B cell (primary cell): Measurements from ENCODE around the gene PPP1R14C. TPM values are rescaled to one million over a fixed set of nuclear protein-coding genes. Genes with fewer than 3 reads are reported as not detected.

ENCODE experiments used
- ATAC-seq: fragments of 200-7000 bp; cut with Tn5 transposase; one replicate; pipeline ENCODE4 v1.10.0; 2021; ENCODE audit warnings: low read depth, mild to moderate bottlenecking, moderate number of reproducible peaks, moderate library complexity
- CTCF ChIA-PET: fragments of 350-600 bp; sonication (Branson Sonifier 250); formaldehyde crosslinking; loops from one replicate; lab custom pipeline; 2021; ENCODE audit warnings: antibody characterized with exemption, inconsistent platforms; lab: Charles Lee
- POLR2A ChIA-PET: fragments of 350-600 bp; sonication (Branson Sonifier 250); formaldehyde crosslinking; loops from one replicate; lab custom pipeline; 2021; ENCODE audit warnings: antibody characterized with exemption; lab: Charles Lee
- DNase-seq: peaks from one replicate; pipeline ENCODE4 v3.0.0; 2013
- H2AFZ ChIP-seq: 2 replicates; pipeline ENCODE4 v1.6.1; 2012; ENCODE audit warnings: mild to moderate bottlenecking, low read depth, low read length; ENCODE audit not compliant: insufficient read depth, poor library complexity, severe bottlenecking
- H3K27ac ChIP-seq, 2 donors: 1 replicate in 1 of 2; 2 replicates in 1 of 2; pipeline ENCODE4 v1.5.1; 2012 to 2013; ENCODE audit warnings: low read length in 2 of 2, mild to moderate bottlenecking in 2 of 2, moderate library complexity in 1 of 2
- H3K27me3 ChIP-seq, 4 experiments: fragments of 200-600 bp in 1 of 4; sonication (generic) in 1 of 4; replicated peaks in 1 of 4; 1 replicate in 2 of 4; 2 replicates in 2 of 4; pipeline versions ENCODE4 v1.6.1 to v1.7.0; 2013 to 2016; ENCODE audit warnings: low read length in 3 of 4, mild to moderate bottlenecking in 2 of 4, mixed read lengths in 1 of 4, moderate library complexity in 1 of 4; ENCODE audit not compliant: insufficient read depth in 4 of 4, control insufficient read depth in 3 of 4; ENCODE audit errors: control extremely low read depth in 1 of 4
- H3K36me3 ChIP-seq, 2 experiments: replicated peaks in 1 of 2; 1 replicate in 1 of 2; 2 replicates in 1 of 2; pipeline versions ENCODE4 v1.6.1 to v1.7.1; 2013; ENCODE audit warnings: low read length in 1 of 2; ENCODE audit not compliant: insufficient read depth in 2 of 2, control insufficient read depth in 1 of 2; ENCODE audit errors: control extremely low read depth in 1 of 2, extremely low read depth in 1 of 2
- H3K4me1 ChIP-seq, 2 donors: fragments of 200-600 bp in 1 of 2; sonication (generic) in 1 of 2; 1 replicate in 1 of 2; 2 replicates in 1 of 2; pipeline versions ENCODE4 v1.5.1 to v1.6.1; 2013 to 2017; ENCODE audit warnings: low read length in 2 of 2; ENCODE audit not compliant: control insufficient read depth in 2 of 2, insufficient read depth in 2 of 2
- H3K4me2 ChIP-seq: replicated peaks from 2 replicates; pipeline ENCODE3; 2012; ENCODE audit warnings: mild to moderate bottlenecking, low read depth, low read length; ENCODE audit not compliant: poor library complexity, severe bottlenecking
- H3K4me3 ChIP-seq, 5 experiments: fragments of 200-600 bp in 1 of 5; sonication (generic) in 1 of 5; 1 replicate in 3 of 5; 2 replicates in 2 of 5; pipeline versions ENCODE4 v1.5.1 to v1.7.0; 2011 to 2016; ENCODE audit warnings: low read length in 4 of 5, mild to moderate bottlenecking in 4 of 5, low read depth in 2 of 5, control low read depth in 1 of 5, moderate library complexity in 1 of 5; ENCODE audit not compliant: insufficient read depth in 1 of 5; ENCODE audit errors: control extremely low read depth in 1 of 5, extremely low read depth in 1 of 5
- H3K79me2 ChIP-seq: fragments of 200-600 bp; sonication (generic); one replicate; pipeline ENCODE4 v1.6.0; 2016; ENCODE audit warnings: low read length; ENCODE audit not compliant: control insufficient read depth, insufficient read depth
- H3K9ac ChIP-seq: fragments of 200-600 bp; sonication (generic); 2 replicates; pipeline ENCODE4 v1.6.1; 2017; ENCODE audit warnings: mild to moderate bottlenecking, low read length, moderate library complexity
- H3K9me3 ChIP-seq, 3 donors: one replicate each; pipeline versions ENCODE4 v1.6.1 to v1.7.1; 2013; ENCODE audit warnings: low read length in 2 of 3; ENCODE audit not compliant: control insufficient read depth in 2 of 3, insufficient read depth in 1 of 3; ENCODE audit errors: control extremely low read depth in 1 of 3
- H4K20me1 ChIP-seq: 2 replicates; pipeline ENCODE4 v1.6.0; 2012; ENCODE audit warnings: mild to moderate bottlenecking, low read length; ENCODE audit not compliant: insufficient read depth, control insufficient read depth, poor library complexity, severe bottlenecking
- H3K27ac Mint-ChIP-seq: one replicate; pipeline ENCODE4 v1.8.0; 2021; ENCODE audit warnings: mixed read lengths
- H3K27me3 Mint-ChIP-seq: one replicate; pipeline ENCODE4 v1.8.0; 2021; ENCODE audit warnings: mixed read lengths
- H3K4me1 Mint-ChIP-seq: one replicate; pipeline ENCODE4 v1.8.0; 2021; ENCODE audit warnings: mixed read lengths
- H3K4me3 Mint-ChIP-seq: one replicate; pipeline ENCODE4 v1.8.0; 2021; ENCODE audit warnings: mixed read lengths
- H3K9me3 Mint-ChIP-seq: one replicate; pipeline ENCODE4 v1.8.0; 2022; ENCODE audit warnings: mixed read lengths; ENCODE audit not compliant: insufficient read depth
- EZH2 ChIP-seq: IDR thresholded peaks from 2 replicates; pipeline ENCODE4 v1.6.1; 2012; ENCODE audit warnings: borderline replicate concordance, low read depth, mild to moderate bottlenecking, moderate library complexity, low read length; ENCODE audit not compliant: insufficient read depth, poor library complexity, severe bottlenecking
- WGBS: methylation state at CpG from one replicate; pipeline ENCODE4 v1.1.5; 2013; ENCODE audit warnings: missing lambda C conversion rate; ENCODE audit not compliant: insufficient coverage; 5-methylcytosine and 5-hydroxymethylcytosine counted together
- intact Hi-C: fragments of 100-400 bp; cut with micrococcal nuclease; formaldehyde crosslinking; loops from one replicate; pipeline ENCODE4 v1.10.0; 2022
- polyA plus RNA-seq: library from polyadenylated mRNA; depleted of rRNA; stranded (reverse); fragments of >200 nt; gene quantifications from 2 replicates; pipeline ENCODE4 v1.2.3, GENCODE V29; 2012
- total RNA-seq, 2 donors: library from RNA; stranded (reverse); fragments of 120-200 nt in 1 of 2; gene quantifications; 1 replicate in 1 of 2; 2 replicates in 1 of 2; pipeline versions ENCODE4 v1.2.3 to v1.2.4, GENCODE V29; 2013 to 2022
- TF ChIP-seq, protein P1 (sequence below): fragments of 200-600 bp; IDR thresholded peaks from one replicate; pipeline ENCODE4 v1.8.0; 2022; ENCODE audit warnings: antibody characterized with exemption, mild to moderate bottlenecking

Gene PPP1R14C
- total and polyA plus RNA-seq, 2 donors (not counting 1 experiment from before 2014, with no cell fraction given) = not detected

DNA sequence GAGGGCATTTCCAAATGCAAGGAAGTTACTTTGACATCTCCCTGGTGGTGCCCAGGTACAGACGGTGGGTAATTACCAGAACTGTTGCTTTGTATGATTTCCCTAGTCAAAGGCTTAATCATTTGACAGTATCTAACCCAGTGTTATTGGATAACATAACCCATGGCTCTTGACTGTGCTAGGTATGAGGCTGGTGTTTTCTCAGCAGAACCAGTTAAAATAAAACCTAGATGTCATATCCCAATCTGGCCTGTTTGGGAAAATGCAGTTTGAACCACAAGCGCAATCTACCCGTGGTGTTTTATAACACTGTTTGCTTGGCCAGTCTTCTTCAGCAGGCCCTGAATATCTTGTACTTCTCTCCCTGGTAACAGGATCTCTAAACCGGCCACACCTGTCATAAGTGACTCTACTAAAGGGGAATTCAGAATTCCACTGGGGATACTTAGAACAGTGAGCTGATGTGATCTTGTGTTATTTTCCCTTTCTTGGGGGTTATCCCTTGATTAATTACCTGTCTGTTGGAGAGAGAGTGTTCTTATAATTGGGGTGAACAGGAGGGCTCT is 32.8 kb downstream of the PPP1R14C start:
- CTCF ChIA-PET = no interaction called here
- H3K9me3 Mint-ChIP-seq = no peaks in the 10 kb centered on the region

DNA sequence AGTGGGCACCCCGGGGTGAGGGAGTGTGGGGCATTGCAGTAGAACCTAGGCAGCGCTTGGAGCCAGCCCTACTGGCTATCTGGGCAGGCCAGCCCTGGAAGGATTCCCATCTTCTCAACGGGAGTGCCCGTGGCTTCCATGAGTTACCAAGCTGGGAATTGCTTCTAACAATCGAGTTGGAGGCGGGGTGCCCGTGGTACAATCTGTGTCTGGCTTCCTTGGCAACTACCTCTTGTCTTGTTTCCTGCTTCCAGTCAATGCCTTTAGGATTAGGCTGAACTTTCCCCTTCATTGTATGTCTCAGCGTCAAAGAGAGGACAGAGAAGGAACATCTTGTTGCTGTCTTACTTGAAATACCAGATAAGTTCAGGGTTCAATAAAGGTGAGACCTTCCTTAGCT is 33.3 kb downstream of the PPP1R14C start:
- H3K9me3 Mint-ChIP-seq = no peaks in the 10 kb centered on the region
- no peaks in the 10 kb centered on the region for H3K36me3 ChIP-seq
- no peak overlapping the region for H3K4me3 Mint-ChIP-seq
- intact Hi-C loops = no loop called here
- no peaks in the 10 kb centered on the region for H3K27me3 Mint-ChIP-seq
- no peak overlapping the region for H3K27ac Mint-ChIP-seq
- DNase-seq = no peak
- H3K4me3 ChIP-seq = no peak overlapping the region
- no peak for ATAC-seq
- H3K4me2 ChIP-seq = no peak overlapping the region
- 97% methylated on average over 7 of the region's 8 CpGs for WGBS
- H3K4me1 ChIP-seq = no peaks in the 10 kb centered on the region
- no peaks in the 10 kb centered on the region for H3K27me3 ChIP-seq
- H3K9me3 ChIP-seq = no peaks in the 10 kb centered on the region
- no peaks in the 10 kb centered on the region for H4K20me1 ChIP-seq
- H3K4me1 Mint-ChIP-seq = peaks cover under 1% of the 10 kb centered on the region
- H3K27ac ChIP-seq = no peak overlapping the region
- no peaks in the 10 kb centered on the region for H3K79me2 ChIP-seq
- ChIA-PET POLR2A (no interaction called here), CTCF (no interaction called here)
- no peak overlapping the region for H3K9ac ChIP-seq
- TF ChIP-seq, protein P1, sequence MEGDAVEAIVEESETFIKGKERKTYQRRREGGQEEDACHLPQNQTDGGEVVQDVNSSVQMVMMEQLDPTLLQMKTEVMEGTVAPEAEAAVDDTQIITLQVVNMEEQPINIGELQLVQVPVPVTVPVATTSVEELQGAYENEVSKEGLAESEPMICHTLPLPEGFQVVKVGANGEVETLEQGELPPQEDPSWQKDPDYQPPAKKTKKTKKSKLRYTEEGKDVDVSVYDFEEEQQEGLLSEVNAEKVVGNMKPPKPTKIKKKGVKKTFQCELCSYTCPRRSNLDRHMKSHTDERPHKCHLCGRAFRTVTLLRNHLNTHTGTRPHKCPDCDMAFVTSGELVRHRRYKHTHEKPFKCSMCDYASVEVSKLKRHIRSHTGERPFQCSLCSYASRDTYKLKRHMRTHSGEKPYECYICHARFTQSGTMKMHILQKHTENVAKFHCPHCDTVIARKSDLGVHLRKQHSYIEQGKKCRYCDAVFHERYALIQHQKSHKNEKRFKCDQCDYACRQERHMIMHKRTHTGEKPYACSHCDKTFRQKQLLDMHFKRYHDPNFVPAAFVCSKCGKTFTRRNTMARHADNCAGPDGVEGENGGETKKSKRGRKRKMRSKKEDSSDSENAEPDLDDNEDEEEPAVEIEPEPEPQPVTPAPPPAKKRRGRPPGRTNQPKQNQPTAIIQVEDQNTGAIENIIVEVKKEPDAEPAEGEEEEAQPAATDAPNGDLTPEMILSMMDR = no peak
- no peak for TF ChIP-seq EZH2
- no peak overlapping the region for H2AFZ ChIP-seq

More for the DNA sequence above, 32.8 kb downstream of the PPP1R14C start:
- Histone ChIP-seq H3K4me3 (no peak overlapping the region), H3K9ac (no peak overlapping the region), H3K79me2 (no peaks in the 10 kb centered on the region), H3K4me2 (no peak overlapping the region), H3K9me3 (no peaks in the 10 kb centered on the region), H3K36me3 (no peaks in the 10 kb centered on the region), H4K20me1 (no peaks in the 10 kb centered on the region), H3K4me1 (no peaks in the 10 kb centered on the region), H3K27me3 (no peaks in the 10 kb centered on the region), H2AFZ (no peak overlapping the region), H3K27ac (no peak overlapping the region)
- TF ChIP-seq, protein P1 = no peak
- TF ChIP-seq EZH2 = no peak
- ATAC-seq (no peak), DNase-seq (no peak)
- 100% methylated on average over 1 of the region's 4 CpGs for WGBS
- Mint-ChIP-seq H3K4me3 (no peak overlapping the region), H3K27me3 (no peaks in the 10 kb centered on the region), H3K27ac (no peak overlapping the region), H3K4me1 (peaks cover 4% of the 10 kb centered on the region)
- intact Hi-C loops = no loop called here
- POLR2A ChIA-PET = no interaction called here
